GM21526 (cell line): Measurements from ENCODE around the gene OPRM1.

Source experiments
- ATAC-seq: cut with Tn5 transposase; IDR thresholded peaks from one replicate; pipeline ENCODE4 v1.9.1; 2021; ENCODE audit warnings: moderate library complexity; ENCODE audit not compliant: unreplicated experiment, low FRiP score

The OPRM1 gene

GRCh38 chr6:154266560-154267099 lies 227.6 kb downstream of the OPRM1 start:
- no peak for ATAC-seq

GRCh38 chr6:154267508-154268106 lies 228.6 kb downstream of the OPRM1 start:
- ATAC-seq: no peak

- no peak for ATAC-seq
These were observed 229.4 kb downstream of the OPRM1 start for GRCh38 chr6:154268486-154268885.

- no peak for ATAC-seq
These were observed 235.1 kb downstream of the OPRM1 start for GRCh38 chr6:154274168-154274567.

GRCh38 chr6:154276810-154277628 lies 238.0 kb downstream of the OPRM1 start:
- ATAC-seq: peak; percentile 60

- no peak for ATAC-seq
These were observed 238.6 kb downstream of the OPRM1 start for GRCh38 chr6:154277629-154278017.

- ATAC-seq: no peak
These were observed 241.5 kb downstream of the OPRM1 start for GRCh38 chr6:154280521-154280920.

- no peak for ATAC-seq
These were observed 245.3 kb downstream of the OPRM1 start for GRCh38 chr6:154284313-154284853.

GRCh38 chr6:154285826-154286225 lies 246.8 kb downstream of the OPRM1 start:
- ATAC-seq: no peak

- no peak for ATAC-seq
These were observed 250.9 kb downstream of the OPRM1 start for GRCh38 chr6:154289818-154290508.

GRCh38 chr6:154292066-154292465 lies 253.0 kb downstream of the OPRM1 start:
- no peak for ATAC-seq

- no peak for ATAC-seq
These were observed 253.9 kb downstream of the OPRM1 start for GRCh38 chr6:154292855-154293519.

- no peak for ATAC-seq
These were observed 256.7 kb downstream of the OPRM1 start for GRCh38 chr6:154295733-154296132.
